Fibroblast of skin of right biceps (primary cell): ENCODE data around the gene GAS2L3.
A peak's percentile ranks its signal among the peaks of the same experiment; 100 is the strongest.
"Not testable (repeated sequence)": the region's sequence is repeated elsewhere in the genome, so short reads cannot be mapped to it uniquely, and the experiment has no call there.

Experiments used
- DNase-seq: peaks from one replicate; pipeline ENCODE4 v3.0.0-alpha.2; 2013

The GAS2L3 gene

DNA sequence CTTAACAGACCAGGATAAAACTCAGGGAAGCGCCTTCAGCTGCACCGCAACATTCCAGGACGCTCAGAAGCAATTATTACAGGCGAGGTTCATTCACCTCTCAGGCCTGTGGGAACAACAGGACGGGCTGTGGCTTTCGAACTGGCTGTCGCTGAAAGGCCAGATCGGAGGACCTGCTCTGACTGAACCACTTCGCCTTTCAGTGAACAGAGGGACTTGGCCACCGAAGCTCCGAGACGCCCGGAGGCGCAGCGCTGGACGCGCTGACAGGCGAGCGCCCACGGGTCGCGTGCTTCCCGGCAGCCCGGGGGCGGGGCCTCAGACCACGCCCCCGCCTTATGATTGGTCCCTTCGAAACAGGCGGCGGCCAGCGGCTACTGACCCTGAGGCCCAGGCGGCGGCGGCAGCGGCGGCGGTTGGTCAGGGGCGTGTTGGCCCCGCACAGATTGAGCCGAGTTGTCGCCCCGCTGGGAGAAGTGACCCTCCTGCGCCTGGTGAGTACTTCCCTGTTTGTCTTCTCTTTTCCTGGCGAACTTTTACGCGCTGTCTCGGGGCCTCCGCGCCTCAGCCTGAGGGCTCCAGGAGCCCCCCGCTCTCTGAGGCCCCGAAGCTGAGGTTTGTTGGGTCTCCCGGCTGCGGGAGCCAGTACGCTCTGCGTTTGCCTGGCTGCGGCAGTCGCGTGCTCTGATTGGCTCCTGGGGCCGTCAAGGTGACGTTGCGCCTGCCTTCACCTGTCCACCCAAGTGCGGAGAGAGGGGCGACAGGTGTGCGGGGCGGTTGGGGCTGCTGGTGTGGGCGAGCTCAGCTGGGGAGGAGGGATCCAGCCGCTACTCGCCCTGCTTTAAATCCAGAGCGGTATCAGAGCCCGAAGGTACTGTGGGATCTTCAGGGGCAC, at the start of gene GAS2L3:
Gene GAS2L3 (plus strand): TSS at position 393 of the 895 bp plus-strand sequence. CDS start 21,221 bp downstream, outside the sequence.
- peak; percentile 79 for DNase-seq

DNA sequence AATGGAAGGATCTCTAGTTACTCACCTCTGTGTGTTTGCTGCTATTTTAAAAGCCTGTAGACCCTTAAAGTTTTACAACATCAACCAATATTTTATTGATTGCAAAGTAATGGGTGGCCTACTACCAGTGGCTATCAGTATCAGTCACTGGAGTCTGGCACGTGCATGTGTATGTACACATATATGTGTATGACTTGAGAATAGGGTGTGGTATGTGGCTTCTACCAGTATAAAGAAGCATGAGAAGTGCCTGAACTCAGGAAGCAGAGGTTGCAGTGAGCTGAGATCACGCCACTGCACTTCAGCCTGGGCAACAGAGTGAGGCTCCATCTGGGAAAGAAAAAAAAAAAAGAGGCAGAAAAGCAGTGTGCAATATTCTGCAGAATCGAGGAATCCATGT, 45.5 kb upstream of the GAS2L3 start:
- DNase-seq: no peak

DNA sequence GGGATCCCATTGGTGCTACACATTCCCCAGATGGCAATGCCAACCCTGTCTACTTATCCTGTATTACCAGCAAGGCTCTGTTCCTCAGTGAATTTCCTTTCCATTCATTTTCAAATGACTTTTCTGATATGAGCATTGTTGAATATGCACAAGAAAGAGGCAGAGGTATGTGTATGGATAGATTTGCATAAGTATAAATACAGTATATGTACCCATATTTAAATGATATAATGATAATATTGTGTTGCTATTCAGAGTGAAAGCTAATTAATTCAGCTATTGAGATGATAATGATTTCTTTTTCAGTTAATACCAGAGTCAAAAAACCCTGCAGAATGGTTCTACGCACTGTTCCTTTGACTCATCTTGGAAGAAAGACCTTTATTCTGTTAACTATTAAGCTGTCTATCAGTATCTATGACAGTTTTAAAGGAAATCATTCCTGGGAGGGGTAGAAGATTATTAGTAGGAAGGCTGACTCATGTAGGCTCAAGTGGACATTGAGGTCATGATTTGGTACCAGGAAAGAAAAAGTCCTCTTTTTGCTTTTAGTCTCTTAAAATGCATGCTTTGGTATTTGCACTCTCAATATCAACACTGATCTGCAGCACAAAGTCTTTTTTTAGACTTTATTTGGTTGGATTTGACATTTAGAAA, 44.9 kb upstream of the GAS2L3 start:
- no peak for DNase-seq

DNA sequence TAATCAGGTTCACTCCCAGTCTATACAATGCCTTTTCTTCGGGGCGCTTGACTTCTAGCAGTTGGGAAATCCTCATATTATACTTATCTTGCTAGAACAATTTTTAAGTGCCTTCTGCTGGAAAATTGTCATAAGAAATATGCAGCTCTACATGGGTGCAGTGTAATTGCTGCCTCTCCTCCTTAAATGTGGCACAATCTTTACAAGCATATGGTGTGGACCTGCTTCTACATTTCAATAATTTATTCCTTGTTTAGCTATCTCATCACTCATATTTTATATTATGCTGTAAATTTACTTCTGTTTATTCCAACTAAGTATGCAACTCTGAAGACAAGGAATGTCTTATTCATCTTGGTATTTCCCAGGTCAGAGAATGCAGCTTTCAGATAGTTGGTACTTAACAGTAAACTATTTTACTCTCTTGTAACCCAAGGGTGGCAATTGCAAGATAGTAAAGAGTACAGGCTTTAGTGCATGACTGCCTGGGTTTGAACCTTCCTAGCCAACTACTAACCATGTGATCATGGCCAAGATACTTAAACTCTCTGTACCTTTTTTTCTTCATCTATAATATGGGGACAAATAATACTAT, 43.6 kb upstream of the GAS2L3 start:
- DNase-seq: no peak

DNA sequence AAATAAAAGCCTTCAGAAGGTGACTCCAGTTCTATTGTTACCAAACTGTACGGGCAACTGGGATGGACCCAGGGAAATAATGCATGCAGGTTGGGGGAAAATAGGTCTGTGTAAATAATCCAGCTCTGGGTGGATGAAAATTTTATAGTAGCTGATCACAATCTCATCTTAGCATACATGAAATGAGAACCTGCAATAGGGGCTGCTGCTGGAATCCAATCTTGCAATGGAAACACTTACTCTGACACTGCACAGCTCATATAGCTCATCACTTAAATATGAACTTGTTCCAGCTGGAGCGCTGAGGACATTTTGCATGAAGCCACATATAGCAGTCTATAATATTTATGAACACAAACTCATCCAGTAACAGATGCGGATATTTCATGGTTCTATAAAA, 40.1 kb upstream of the GAS2L3 start:
- DNase-seq: no peak

DNA sequence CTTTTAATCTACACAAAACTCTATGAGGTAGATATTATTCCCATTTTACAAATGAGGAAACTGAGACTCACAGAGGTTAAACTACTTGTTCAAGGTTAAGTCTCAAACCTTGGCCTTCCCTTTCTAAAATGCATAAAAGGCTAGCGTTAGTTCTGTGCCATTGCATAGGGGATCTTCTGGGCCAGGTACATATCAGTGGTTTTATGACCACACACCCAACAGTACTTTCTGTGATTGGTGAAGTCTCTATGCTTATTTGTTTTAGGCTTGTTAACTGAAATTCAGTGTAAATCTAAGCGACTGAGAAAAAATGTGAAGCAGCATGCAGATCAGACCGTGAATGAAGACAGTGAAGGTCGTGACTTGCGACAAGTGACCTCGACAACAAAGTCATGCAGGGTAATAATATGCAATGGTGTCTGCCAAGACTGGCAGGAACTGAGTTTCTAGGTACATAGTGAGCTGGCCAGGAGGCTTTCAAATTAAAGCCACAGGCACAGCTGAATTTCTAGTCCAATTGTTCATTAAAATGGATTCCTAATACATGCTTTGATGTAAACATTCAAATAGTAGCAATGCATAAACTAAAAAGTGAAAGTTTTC, 38.8 kb upstream of the GAS2L3 start:
- DNase-seq: no peak

DNA sequence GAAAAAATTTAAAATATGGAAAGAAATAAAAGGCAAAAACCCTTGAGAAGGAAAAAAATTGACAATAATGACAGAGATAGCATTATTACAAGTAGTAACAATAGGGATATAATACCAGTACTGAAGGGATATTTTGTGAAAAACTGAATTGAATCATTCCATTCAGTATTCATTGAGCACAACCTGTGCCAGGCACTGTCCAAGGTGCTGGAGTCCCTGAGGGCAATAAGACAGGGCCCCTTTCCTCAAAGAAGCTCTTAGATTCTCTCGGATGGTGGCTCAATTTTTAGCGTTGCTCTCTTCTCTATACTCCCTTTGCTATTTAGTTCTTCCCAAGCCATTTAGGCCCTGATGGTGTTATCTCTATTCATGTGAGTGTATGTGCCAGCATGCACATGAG, 34.3 kb upstream of the GAS2L3 start:
- DNase-seq: peak; percentile 11

DNA sequence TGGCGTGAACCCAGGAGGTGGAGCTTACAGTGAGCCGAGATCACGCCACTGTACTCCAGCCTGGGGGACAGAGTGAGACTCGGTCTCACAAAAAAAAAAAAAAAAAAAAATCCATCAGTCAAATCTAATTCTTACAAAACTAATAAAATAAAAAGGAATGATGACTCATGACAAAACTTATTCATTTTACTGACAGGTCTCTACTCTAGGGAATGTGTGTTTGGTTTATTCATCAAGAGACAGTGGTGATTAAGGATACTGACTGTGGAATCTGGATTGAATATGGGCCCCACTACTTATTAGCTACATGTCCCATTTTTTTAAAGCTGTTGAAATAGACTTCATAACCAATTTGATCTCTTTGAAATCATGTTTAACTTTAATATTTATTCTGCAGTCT, 29.3 kb upstream of the GAS2L3 start:
- DNase-seq: no peak

DNA sequence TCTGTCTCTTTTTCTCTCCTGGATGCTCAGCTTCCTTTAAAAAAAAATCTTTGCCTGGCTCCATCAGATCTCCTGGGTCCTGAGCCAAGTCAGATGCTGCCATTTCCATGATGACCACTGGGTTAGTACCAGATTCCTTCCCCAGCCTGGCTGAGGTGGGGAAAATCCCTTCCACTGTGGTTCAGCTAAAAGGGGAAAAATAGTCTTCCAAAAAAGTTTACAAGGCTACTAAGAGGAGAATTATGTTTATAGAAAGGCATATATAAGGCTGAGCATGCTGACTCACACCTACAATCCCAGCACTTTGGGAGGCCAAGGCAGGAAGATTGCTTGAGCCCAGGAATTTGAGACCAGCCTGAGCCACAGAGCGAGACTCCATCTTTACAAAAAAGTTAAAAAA, 28.4 kb upstream of the GAS2L3 start:
- DNase-seq: no peak

DNA sequence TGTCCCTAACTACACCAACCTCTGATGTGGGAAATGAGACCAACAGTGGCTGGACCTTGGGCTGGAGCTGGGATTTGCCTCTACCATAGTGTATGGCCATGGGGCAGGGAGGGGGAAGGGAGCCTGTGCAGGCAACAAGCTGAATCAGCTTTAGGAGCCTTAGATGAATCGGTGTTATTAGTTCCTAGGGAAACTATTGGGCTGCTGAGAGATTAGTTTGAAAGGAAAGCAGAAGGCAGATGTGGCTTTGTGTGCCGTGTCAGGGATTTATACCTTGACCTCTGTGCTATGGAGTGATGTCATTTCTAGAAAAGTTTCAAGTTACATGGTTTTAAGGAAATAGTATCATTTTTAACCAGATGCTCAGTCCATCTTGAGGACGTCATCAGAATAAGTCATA, 19.5 kb upstream of the GAS2L3 start:
- DNase-seq: no peak

DNA sequence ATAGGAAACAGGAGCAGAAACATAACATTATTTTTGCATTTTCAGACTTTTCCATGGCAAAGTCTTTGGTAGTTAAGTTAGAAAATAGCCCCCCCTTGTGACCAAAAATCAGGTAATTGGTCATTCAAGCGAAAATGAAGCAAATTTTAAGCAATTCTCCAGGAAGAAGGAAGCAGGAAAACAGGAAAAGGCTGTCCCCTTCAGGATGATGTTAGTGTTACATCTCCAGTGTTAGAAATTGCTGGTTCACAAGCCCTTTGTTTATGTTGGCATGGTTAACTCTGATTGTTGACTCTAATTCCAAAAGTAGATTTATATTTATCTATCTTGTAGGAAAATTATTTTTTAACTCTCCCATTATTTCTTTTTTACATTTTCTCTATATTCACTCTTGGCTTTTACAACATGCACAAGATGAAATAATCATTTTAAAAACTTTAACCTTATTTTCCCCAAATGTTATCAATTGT, 18.8 kb upstream of the GAS2L3 start:
- peak; percentile 79 for DNase-seq

DNA sequence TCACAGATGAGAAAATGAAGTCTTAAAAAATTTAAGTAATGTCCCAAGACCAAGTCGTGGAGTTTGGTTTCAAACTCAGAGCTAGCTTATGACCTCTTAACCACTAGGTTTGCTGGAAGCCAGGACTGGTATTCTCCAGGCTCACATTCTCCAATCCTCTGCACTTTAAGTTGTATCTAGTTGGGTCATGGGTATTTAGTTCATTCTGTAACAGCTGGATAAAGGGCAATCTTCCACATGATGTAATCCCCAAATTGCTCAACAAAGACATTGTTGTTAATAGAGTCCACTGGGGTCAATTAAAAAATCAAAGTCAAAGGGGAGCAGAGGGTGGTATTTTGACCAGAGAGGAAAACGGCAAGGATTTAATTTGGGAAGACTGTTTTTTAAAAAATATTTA, 17.8 kb upstream of the GAS2L3 start:
- no peak for DNase-seq

DNA sequence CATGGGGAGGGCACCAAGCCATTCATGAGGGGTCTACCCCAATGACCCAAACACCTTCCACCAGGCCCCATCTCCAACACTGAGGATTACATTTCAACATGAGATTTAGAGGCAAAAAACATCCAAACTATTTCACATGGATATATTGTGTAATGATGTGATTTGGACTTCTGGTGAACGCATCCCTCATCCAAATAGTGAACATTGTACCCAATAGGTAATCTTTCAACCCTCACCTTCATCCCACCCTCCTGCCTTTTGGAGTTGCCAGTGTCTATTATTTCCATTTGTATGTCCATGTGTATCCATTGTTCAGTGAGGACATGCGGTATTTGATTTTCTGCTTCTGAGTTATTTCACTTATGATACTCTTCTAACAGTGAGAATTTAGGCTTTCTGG, 16.1 kb upstream of the GAS2L3 start:
- DNase-seq: no peak

DNA sequence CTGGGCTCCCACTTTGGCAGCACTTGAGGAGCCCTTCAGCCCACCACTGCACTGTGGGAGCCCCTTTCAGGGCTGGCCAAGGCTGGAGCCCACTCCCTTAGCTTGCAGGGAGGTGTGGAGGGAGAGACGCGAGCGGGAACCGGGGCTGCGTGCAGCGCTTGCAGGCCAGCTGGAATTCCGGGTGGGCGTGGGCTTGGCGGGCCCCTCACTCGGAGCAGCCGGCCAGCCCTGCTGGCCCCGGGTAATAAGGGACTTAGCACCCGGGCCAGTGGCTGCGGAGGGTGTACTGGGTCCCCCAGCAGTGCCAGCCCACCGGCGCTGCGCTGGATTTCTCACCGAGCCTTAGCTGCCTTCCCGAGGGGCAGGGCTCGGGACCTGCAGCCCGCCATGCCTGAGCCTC, 14.2 kb upstream of the GAS2L3 start:
- DNase-seq: not testable (repeated sequence)

DNA sequence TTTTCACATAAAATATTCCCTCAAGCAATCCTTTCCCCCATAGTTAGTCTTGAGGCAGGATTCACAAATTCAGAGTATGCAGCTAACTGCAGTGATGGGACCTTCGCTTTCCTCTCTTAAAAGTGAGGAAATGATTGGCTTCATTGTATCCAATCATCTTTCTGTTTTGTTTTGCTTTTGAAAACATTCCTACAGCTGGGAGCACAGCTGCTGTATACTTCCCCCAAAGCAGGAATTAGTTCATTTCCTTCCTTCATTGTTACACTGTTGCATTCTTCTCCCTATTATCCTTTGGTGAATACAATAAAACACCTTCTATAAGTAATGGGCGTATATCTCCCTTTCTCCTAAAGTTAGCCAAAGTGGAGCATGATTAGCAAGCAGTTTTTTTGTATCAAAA, 9.4 kb upstream of the GAS2L3 start:
- no peak for DNase-seq

DNA sequence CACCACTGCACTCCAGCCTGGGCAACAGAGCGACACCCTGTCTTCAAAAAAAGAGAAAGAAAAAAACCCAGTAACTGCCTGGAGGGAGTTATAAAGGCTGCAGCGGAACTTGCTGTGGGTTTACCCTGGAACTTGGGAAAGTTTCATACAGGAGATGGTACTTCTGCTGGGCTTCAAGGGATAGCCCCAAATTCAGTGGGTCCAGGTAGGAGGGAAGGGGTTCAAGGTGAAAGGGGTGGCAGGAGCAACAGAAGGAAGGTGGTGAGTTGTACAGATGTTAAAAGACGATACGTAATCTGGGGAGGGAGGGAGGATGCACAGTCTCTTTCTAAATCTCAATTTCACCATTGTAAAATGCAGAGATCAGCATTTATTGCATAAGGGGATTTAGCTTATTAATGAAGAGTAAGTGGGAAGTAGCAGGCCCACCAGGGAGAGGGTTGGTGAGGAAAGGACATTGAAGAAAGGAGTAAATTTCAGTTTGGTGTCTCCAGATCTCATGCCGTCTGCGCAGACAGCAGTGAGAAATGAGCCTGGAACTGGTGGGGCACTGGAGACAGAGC, 8.5 kb upstream of the GAS2L3 start:
- DNase-seq: no peak

DNA sequence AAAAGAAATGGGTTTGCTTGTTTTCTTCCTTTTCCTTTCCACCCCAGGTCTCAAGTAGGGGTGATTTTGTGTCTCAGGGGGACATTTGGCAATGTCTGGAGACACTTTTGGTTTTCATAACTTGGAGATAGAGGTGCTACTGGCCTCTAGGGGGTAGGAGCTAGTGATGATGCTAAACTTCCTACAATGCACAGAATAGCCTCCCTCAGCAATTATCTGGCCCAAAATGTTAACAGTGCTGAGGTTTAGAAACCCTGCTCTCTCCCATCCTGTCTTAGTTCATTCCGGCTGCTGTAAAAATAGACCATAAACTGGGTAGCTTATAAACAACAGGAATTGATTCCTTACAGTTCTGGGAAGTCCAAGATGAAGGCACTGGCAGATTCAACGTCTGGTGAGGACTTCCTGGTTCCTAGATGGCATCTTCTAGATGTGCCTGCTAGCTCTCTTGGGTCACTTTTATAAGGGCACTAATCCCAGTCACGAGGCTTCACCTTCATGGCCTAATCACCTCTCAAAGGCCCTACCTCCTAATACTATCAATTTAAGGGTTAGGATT, 7.4 kb upstream of the GAS2L3 start:
- no peak for DNase-seq

DNA sequence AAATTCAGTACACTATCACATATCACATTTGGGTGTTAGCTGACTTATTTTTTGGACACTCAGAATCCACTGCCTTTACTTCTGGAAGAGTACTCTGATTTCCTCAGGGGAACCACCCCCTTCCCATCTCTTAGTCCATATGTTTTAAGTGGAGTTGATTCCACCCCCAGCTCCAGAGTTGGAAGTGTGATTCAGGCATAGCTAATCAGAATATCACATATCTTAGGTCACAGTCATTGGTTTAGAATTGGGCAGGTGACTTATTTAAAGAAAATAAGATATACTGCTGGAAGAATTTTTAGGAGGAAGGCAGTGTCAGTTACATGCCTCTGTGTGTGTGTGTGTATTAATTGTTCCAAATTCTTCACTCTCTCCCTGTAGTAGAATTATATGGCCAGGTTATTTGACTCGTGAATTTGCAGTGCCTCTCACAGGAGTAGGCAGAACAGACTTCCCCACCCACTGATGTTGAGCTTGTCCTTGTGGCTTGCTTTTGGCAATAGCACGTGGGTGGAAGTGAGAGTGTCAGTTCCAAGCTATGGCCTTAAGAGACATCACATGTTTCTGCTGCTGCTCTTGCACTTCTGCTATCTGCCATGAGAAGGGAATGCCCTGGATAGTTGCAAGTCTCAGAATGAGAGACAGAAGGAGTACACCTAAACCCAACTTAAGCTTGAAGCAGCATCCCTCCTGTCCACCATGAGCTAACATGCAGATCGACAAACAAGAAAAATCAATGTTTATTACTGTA, 6.4 kb upstream of the GAS2L3 start:
- no peak for DNase-seq

DNA sequence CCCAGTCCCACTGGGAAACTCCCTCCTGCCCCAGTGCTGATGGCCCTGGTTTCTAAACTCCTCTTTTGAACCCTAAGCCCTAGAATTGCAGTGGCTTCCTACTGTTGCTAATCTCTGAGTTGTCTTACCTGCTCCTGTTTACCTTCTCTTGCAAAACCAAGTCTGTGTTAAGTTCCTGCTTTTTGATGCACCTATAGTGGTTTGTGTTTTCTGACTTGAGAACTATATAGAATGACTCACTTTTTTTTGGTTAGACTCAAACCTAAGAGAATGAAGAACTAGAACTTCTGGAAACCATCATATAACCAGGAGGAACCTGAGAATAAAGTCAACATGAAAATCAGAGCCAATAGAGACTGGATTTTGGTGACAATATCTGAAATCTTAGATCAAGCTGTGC, 5.5 kb upstream of the GAS2L3 start:
- DNase-seq: no peak

DNA sequence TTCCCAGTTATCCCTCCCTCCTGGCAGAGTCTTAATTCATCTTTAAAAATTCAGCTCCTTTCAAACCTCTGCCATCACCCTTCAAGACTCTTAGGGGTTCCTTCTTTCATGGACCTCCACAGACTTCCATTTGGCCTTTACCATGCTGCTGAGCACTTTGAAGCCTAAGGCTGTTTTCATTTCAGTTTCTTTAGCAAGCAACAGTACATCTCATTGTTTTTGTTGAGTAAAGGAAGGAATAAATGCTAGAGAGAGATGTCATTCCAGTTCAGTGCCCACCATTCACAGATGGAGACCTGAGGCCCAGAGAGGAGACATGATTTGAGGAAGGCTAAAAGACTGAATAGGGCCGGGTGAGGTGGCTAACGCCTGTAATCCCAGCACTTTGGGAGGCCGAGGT, 1.3 kb upstream of the GAS2L3 start:
- no peak for DNase-seq

DNA sequence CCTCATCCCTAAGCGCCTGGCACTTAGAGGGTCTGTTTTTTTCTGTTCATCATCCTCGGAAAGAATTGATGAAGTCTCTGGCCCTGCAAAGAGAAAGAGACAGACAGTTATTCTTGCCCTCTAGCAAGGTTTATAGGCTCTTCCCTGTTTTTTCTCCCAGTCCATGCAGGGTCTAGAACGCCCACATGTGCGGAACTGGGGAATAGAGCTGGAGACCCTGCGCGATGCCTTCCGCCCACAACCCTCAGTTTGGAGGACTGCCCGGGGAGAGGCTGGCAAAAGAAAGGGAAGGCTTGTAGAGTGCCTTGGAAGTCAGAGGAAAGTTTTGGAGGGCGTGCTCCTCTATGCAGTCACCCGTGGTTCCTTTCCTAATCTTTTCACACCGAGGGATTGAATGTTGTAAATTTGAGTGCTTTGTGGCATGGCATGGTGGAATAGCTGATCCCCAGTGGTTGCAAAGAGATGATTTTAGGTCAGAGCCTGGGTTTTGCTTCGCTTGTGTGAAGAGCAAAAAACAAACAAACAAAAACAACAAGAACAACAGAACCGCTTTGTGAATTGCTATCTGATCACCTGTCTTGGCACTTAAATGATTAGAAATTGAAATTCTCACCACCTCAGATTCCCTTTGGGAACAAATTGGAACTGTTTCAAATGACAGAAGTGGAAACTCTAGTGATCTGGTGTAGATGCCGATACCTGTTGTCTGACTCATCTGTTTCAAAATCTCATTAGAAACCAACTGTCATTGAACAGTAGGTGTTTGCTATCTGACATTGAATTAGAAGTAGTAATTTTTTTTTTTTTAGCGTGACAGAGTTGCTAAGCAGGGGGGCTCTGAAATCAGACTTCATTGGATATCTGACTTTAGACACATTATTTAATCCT, 947 bp downstream of the GAS2L3 start:
- peak; percentile 11 for DNase-seq
